Astrocyte of the spinal cord (primary cell): ENCODE measurements around the gene POC1A.

Experiments used
- DNase-seq: peaks from one replicate; pipeline ENCODE4 v3.0.0; 2011; ENCODE audit warnings: low read depth, low spot score
- H3K4me3 ChIP-seq: 2 replicates; pipeline ENCODE4 v1.5.1; 2011; ENCODE audit warnings: low read depth, mild to moderate bottlenecking, low read length, moderate library complexity
- CTCF ChIP-seq: IDR thresholded peaks from 2 replicates; pipeline ENCODE4 v1.5.1; 2012; ENCODE audit warnings: low read depth, mild to moderate bottlenecking, low read length, inconsistent platforms
- in situ Hi-C: cut with HindIII; loops from 2 replicates; pipeline ENCODE4 v1.10.0; 2017; ENCODE audit warnings: low sequenced_read_pairs

Gene POC1A

DNA sequence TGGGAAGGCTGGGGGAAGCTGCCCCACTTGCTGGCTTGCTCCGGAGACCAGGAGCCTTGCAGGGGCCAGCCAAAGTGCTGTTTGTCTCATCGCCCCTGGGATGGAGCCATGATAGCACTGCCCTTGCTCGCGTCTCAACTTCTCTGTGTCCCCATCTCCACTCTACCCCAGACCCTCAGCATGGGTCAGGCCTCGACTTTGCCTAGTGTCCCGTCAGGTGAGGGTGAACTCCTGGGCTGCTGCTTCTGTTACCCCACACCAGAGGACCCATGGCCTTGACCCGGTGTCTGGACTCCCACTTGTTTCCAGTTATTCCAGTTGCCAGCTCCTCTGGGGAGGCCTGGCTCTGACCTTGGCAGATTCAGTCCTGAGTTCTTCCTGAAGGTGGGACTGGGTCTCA lies 61.3 kb downstream of the POC1A start:
- no peak for DNase-seq
- in situ Hi-C loops: loop anchor here (5.0 kb wide), 1 partner anchor 46 kb away; no protein-coding TSS in a partner anchor
- H3K4me3 ChIP-seq: no peak overlapping the region
- no peak for TF ChIP-seq CTCF

DNA sequence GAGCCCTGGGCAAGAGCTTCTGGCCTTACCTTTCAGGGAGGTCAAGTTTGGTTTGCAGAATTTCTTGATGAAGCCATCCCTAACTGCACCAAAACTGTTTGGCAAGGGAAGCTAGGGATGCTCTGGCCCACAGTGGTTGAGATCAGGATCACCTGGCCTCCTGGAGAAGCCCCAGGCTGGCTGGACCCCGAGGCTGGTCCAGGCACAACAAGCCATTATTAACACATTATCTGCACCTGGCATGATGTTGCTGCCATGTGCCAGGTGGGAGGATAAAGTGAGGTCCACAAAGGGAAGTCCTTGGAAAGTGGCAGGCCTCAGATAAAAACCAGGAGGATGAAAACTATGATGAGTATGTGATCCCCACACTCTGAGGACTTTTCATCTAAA lies 62.0 kb downstream of the POC1A start:
- DNase-seq: no peak
- TF ChIP-seq CTCF: no peak
- in situ Hi-C loops: loop anchor here (5.0 kb wide), 1 partner anchor 45 kb away; no protein-coding TSS in a partner anchor
- H3K4me3 ChIP-seq: no peak overlapping the region

- peak; percentile 15 for DNase-seq
- H3K4me3 ChIP-seq: no peak overlapping the region
- in situ Hi-C loops: loop anchor here (5.0 kb wide), 1 partner anchor 44 kb away; no protein-coding TSS in a partner anchor
- no peak for TF ChIP-seq CTCF
Measured at GRCh38 chr3:52091586-52092270, 62.5 kb downstream of the POC1A start.

DNA sequence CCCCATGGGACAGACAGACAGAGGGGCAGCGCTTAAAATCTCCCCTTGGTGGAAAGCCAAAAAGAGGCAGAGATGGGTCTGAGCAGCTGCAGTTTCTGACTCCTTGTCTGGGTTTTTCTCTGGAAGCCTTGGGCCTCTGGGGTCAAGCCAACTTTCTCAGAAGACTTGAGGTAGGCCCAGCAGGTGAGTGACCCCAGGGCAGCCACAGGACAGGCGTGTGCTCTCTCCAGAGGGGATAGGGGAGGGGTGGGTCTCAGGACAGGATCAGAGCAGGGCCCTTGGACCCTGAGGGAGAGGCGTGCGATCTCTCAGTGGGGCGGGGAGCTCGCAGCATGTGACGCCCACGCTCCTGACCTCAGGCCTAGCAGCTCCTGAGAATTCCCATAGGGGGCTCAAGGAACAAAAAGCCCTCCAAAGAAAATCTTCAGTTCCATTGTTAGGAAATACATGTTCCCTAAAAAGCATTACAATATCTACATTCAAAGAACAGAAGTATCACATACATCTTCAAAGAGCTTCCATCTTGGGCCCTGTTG lies 63.2 kb downstream of the POC1A start:
- DNase-seq: peak; percentile 41
- no peak for TF ChIP-seq CTCF
- in situ Hi-C loops: loop anchor here (5.0 kb wide), 1 partner anchor 44 kb away; no protein-coding TSS in a partner anchor
- H3K4me3 ChIP-seq: no peak overlapping the region

DNA sequence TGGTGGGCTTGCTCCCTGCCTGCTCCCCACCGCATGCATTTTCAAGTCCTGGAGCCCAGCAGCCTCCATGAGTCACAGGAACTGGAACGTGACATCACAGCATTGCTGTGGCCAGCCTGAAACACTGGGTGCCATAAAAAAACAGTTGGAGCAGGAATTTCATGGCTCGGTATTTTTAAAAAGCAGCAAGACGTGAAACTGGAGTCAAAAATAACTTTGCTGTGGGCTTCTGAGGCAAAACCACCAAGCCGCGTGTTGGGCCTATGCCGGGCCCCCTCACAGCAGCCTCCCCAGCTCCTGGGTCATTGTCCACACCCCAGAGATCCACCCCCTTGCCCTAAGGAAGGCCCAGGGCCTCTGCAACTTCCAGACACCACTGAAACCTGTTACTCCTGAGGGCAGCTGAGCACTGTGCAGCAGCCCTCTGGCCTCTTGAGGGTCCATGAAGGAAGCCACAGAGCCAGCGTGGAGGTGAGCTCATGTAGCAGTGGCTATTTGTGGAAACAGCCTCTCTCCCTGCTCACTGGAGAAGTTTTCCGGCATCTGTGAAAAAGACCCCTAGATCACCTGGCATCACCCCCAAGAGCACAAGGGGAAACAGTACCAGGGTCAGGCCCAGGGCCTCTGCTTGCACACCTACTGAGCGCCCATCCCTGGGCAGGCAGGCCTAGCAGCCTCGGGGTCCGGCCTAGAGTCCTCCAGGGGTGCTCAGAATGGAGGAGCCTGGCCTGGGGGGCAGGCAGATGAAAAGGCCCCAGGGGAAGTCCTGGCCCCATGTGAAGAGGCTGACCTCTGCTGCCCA lies 63.9 kb downstream of the POC1A start:
- no peak for TF ChIP-seq CTCF
- H3K4me3 ChIP-seq: no peak overlapping the region
- in situ Hi-C loops: loop anchor here (5.0 kb wide), 1 partner anchor 43 kb away; no protein-coding TSS in a partner anchor
- peak; percentile 97 for DNase-seq

DNA sequence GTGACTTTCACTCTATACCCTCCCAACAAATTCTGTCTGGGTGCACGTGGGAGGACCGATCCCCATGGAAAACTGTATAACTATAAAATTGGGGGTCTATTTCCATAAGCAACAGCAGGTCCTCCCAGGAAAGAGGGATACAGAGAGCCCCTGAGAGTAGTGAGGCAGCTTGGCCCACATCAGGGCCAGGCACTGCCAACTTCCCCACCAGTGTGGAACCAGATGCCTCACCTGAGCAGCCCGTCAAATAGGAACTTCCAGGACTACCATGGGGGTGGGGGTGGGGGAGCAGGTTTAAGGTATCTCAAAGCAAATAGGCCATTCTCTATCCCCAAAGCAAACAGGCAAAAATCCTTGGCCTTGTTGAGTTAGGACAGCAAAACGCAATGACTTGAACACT lies 64.5 kb downstream of the POC1A start:
- DNase-seq: no peak
- in situ Hi-C loops: loop anchor here (5.0 kb wide), 1 partner anchor 42 kb away; no protein-coding TSS in a partner anchor
- H3K4me3 ChIP-seq: no peak overlapping the region
- TF ChIP-seq CTCF: no peak
